Endodermal cell (in vitro differentiated cells): Measurements from ENCODE around the gene SYT2. TPM values are rescaled to one million over a fixed set of nuclear protein-coding genes. Genes with fewer than 3 reads are reported as not detected.

Source experiments
- DNase-seq: peaks from one replicate; pipeline ENCODE4 v3.0.0-alpha.2; 2017
- H3K27ac ChIP-seq: 2 replicates; pipeline ENCODE4 v1.5.1; 2013; ENCODE audit warnings: mild to moderate bottlenecking, low read depth, low read length, moderate library complexity
- H3K27me3 ChIP-seq: 2 replicates; pipeline ENCODE4 v1.6.1; 2013; ENCODE audit warnings: mild to moderate bottlenecking, low read length, moderate library complexity; ENCODE audit not compliant: insufficient read depth, control insufficient read depth, poor library complexity, severe bottlenecking
- H3K36me3 ChIP-seq: 2 replicates; pipeline ENCODE4 v1.7.0; 2013; ENCODE audit warnings: mild to moderate bottlenecking, low read length, moderate library complexity; ENCODE audit not compliant: control insufficient read depth, insufficient read depth
- H3K4me1 ChIP-seq: one replicate; pipeline ENCODE4 v1.7.0; 2013; ENCODE audit warnings: low read length; ENCODE audit not compliant: control insufficient read depth, insufficient read depth
- H3K4me3 ChIP-seq: 2 replicates; pipeline ENCODE4 v1.5.1; 2013; ENCODE audit warnings: mild to moderate bottlenecking, low read length, moderate library complexity
- H3K9ac ChIP-seq: 2 replicates; pipeline ENCODE4 v1.6.1; 2013; ENCODE audit warnings: mild to moderate bottlenecking, low read length, moderate library complexity; ENCODE audit not compliant: poor library complexity, severe bottlenecking; ENCODE audit errors: extremely low read depth
- H3K9me3 ChIP-seq: 2 replicates; pipeline ENCODE4 v1.6.1; 2013; ENCODE audit warnings: mild to moderate bottlenecking, low read length, moderate library complexity; ENCODE audit not compliant: control insufficient read depth
- H3K27ac Mint-ChIP-seq: 2 replicates; pipeline ENCODE4 v1.8.0; 2020; ENCODE audit warnings: mixed read lengths
- H3K27me3 Mint-ChIP-seq: 2 replicates; pipeline ENCODE4 v1.8.0; 2021; ENCODE audit warnings: mild to moderate bottlenecking, mixed read lengths; ENCODE audit not compliant: insufficient read depth
- H3K36me3 Mint-ChIP-seq: 2 replicates; pipeline ENCODE4 v1.8.0; 2020; ENCODE audit warnings: low read depth, mixed read lengths
- H3K4me1 Mint-ChIP-seq: 2 replicates; pipeline ENCODE4 v1.8.0; 2020; ENCODE audit warnings: mixed read lengths
- H3K4me3 Mint-ChIP-seq: 2 replicates; pipeline ENCODE4 v1.8.0; 2020; ENCODE audit warnings: mild to moderate bottlenecking, moderate library complexity, mixed read lengths
- H3K9me3 Mint-ChIP-seq: 2 replicates; pipeline ENCODE4 v1.8.0; 2020; ENCODE audit warnings: mild to moderate bottlenecking, mixed read lengths
- CTCF ChIP-seq: fragments of 200-600 bp; sonication (generic); conservative IDR thresholded peaks from 2 replicates; pipeline ENCODE4 v1.5.0; 2021; ENCODE audit warnings: antibody characterized with exemption, mild to moderate bottlenecking
- WGBS, 2 experiments: methylation state at CpG; one replicate each; pipeline versions ENCODE4 v1.1.5 to v1.1.7; 2013; ENCODE audit warnings: missing lambda C conversion rate in 2 of 2, mixed read lengths in 1 of 2; ENCODE audit not compliant: insufficient coverage in 1 of 2, insufficient read length in 1 of 2; 5-methylcytosine and 5-hydroxymethylcytosine counted together
- total RNA-seq, 2 donors: library from RNA; stranded (reverse); fragmentation: NEBNext Ultra II Directional in 1 of 2; extraction: Animal tissue kit (Norgen Biotek cat#: 25700) in 1 of 2; gene quantifications; 2 replicates in 1 of 2; 3 replicates in 1 of 2; pipeline ENCODE4 v1.2.1, GENCODE V29; 2021

Gene SYT2
- total RNA-seq, 2 donors from 2014 or later, result 2.9 to 4.4 TPM

GRCh38 chr1:202711949-202712635 is 1.8 kb upstream of the SYT2 start:
- no peak overlapping the region for H3K4me3 Mint-ChIP-seq
- H3K27me3 Mint-ChIP-seq, result peaks cover 61% of the 10 kb centered on the region
- H3K4me1 ChIP-seq, result no peaks in the 10 kb centered on the region
- no peaks in the 10 kb centered on the region for H3K9me3 ChIP-seq
- WGBS, 2 experiments, result 71 to 78% methylated on average over 8 to 9 of the region's 9 CpGs
- no peak overlapping the region for H3K27ac ChIP-seq
- H3K9ac ChIP-seq, result no peak overlapping the region
- peaks cover 16% of the 10 kb centered on the region for H3K4me1 Mint-ChIP-seq
- no peak overlapping the region for H3K4me3 ChIP-seq
- H3K27ac Mint-ChIP-seq, result no peak overlapping the region
- peaks cover 57% of the 10 kb centered on the region for H3K27me3 ChIP-seq
- no peaks in the 10 kb centered on the region for H3K9me3 Mint-ChIP-seq
- no peaks in the 10 kb centered on the region for H3K36me3 Mint-ChIP-seq
- TF ChIP-seq CTCF, result no peak
- DNase-seq, result peak; percentile 49
- no peaks in the 10 kb centered on the region for H3K36me3 ChIP-seq

GRCh38 chr1:202709276-202710041 is 795 bp downstream of the SYT2 start:
- Mint-ChIP-seq H3K9me3 (no peaks in the 10 kb centered on the region), H3K4me1 (peaks cover 8% of the 10 kb centered on the region), H3K27ac (peak overlapping the region; percentile 48), H3K27me3 (peaks cover 76% of the 10 kb centered on the region), H3K4me3 (peak overlapping the region; percentile 59), H3K36me3 (no peaks in the 10 kb centered on the region)
- peak; percentile 78 for DNase-seq
- H3K27ac ChIP-seq, result no peak overlapping the region
- peak overlapping the region; percentile 80 for H3K4me3 ChIP-seq
- H3K36me3 ChIP-seq, result no peaks in the 10 kb centered on the region
- TF ChIP-seq CTCF, result no peak
- H3K27me3 ChIP-seq, result peaks cover 75% of the 10 kb centered on the region
- no peak overlapping the region for H3K9ac ChIP-seq
- H3K9me3 ChIP-seq, result no peaks in the 10 kb centered on the region
- H3K4me1 ChIP-seq, result no peaks in the 10 kb centered on the region
- WGBS, 2 experiments, result 5 to 8% methylated on average over 6 to 34 of the region's 34 CpGs

GRCh38 chr1:202708456-202709275 is 1.6 kb downstream of the SYT2 start:
- H3K27ac ChIP-seq, result no peak overlapping the region
- H3K9ac ChIP-seq, result no peak overlapping the region
- H3K4me1 ChIP-seq, result no peaks in the 10 kb centered on the region
- no peak overlapping the region for H3K4me3 ChIP-seq
- peaks cover 8% of the 10 kb centered on the region for H3K4me1 Mint-ChIP-seq
- H3K4me3 Mint-ChIP-seq, result peak overlapping the region; percentile 59
- peaks cover 76% of the 10 kb centered on the region for H3K27me3 Mint-ChIP-seq
- TF ChIP-seq CTCF, result no peak
- H3K36me3 ChIP-seq, result no peaks in the 10 kb centered on the region
- WGBS, 2 experiments, result 81 to 100% methylated on average over 3 to 12 of the region's 12 CpGs
- H3K9me3 Mint-ChIP-seq, result no peaks in the 10 kb centered on the region
- no peaks in the 10 kb centered on the region for H3K9me3 ChIP-seq
- peak overlapping the region; percentile 48 for H3K27ac Mint-ChIP-seq
- H3K36me3 Mint-ChIP-seq, result no peaks in the 10 kb centered on the region
- H3K27me3 ChIP-seq, result peaks cover 75% of the 10 kb centered on the region
- no peak for DNase-seq
